KMS-11 (cell line): Measurements from ENCODE around the gene NEDD4L.

Experiments used
- H2AFZ ChIP-seq: fragments of 200-600 bp; sonication (generic); 2 replicates; pipeline ENCODE4 v1.6.1; 2016; ENCODE audit warnings: antibody characterized with exemption, mixed run types, low read depth
- H3K27ac ChIP-seq: fragments of 200-600 bp; sonication (generic); 2 replicates; pipeline ENCODE4 v1.6.1; 2016; ENCODE audit warnings: mild to moderate bottlenecking, mixed run types
- H3K27me3 ChIP-seq: fragments of 200-600 bp; sonication (generic); 2 replicates; pipeline ENCODE4 v1.6.1; 2017; ENCODE audit warnings: mild to moderate bottlenecking, low read depth, mixed run types, moderate library complexity; ENCODE audit not compliant: insufficient read depth
- H3K36me3 ChIP-seq: fragments of 200-600 bp; sonication (generic); 2 replicates; pipeline ENCODE4 v1.6.1; 2017; ENCODE audit warnings: mild to moderate bottlenecking, mixed run types; ENCODE audit not compliant: insufficient read depth
- H3K4me1 ChIP-seq: fragments of 200-600 bp; sonication (generic); 2 replicates; pipeline ENCODE4 v1.6.1; 2016; ENCODE audit warnings: mild to moderate bottlenecking, low read depth, mixed run types; ENCODE audit not compliant: poor library complexity, severe bottlenecking
- H3K4me2 ChIP-seq: fragments of 200-600 bp; sonication (generic); 2 replicates; pipeline ENCODE4 v1.7.0; 2016; ENCODE audit warnings: mild to moderate bottlenecking, mixed run types
- H3K4me3 ChIP-seq: fragments of 200-600 bp; sonication (generic); IDR thresholded peaks from 2 replicates; pipeline ENCODE4 v1.6.1; 2017; ENCODE audit warnings: low read depth, low read length, mixed read lengths; ENCODE audit not compliant: insufficient read depth
- H3K79me2 ChIP-seq: fragments of 200-600 bp; sonication (generic); 2 replicates; pipeline ENCODE4 v1.6.1; 2016; ENCODE audit warnings: low read depth, mixed run types; ENCODE audit not compliant: insufficient read depth
- H3K9ac ChIP-seq: fragments of 200-600 bp; sonication (generic); 2 replicates; pipeline ENCODE4 v1.6.1; 2016; ENCODE audit warnings: mild to moderate bottlenecking, mixed run types
- H4K20me1 ChIP-seq: fragments of 200-600 bp; sonication (generic); 2 replicates; pipeline ENCODE4 v1.6.1; 2016; ENCODE audit warnings: mild to moderate bottlenecking, mixed run types; ENCODE audit not compliant: insufficient read depth
- CTCF ChIP-seq: fragments of 200-600 bp; sonication (generic); conservative IDR thresholded peaks from 2 replicates; pipeline ENCODE4 v1.6.1; 2017; ENCODE audit warnings: low read depth, mild to moderate bottlenecking, antibody characterized with exemption, low read length, moderate library complexity, mixed read lengths

The NEDD4L gene

GRCh38 chr18:58324824-58325480 is 280.9 kb downstream of the NEDD4L start:
- no peak overlapping the region for H3K4me3 ChIP-seq
- TF ChIP-seq CTCF = no peak

DNA sequence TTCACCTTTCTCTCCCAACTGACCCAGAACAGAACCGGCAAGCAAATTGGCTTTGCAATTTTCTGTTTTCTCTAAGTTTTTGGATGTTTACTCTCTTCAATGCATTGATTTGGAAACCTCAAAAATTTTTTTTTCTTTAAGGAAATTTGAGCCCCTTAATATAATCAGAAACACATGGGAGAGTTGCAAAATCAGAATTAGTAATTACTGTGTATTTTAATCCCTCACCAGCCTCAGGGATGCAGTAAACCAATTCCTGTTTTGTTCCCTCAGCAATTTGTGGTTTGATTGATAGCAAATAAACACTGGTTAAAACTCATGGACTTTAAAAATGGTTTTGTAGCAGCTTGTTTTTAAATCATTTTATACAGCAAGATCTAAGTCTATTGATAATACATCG is 281.5 kb downstream of the NEDD4L start:
- H3K9ac ChIP-seq = no peak overlapping the region
- TF ChIP-seq CTCF = no peak
- no peak overlapping the region for H3K4me3 ChIP-seq
- no peak overlapping the region for H3K4me2 ChIP-seq
- H3K4me1 ChIP-seq = peaks cover 4% of the 10 kb centered on the region
- H2AFZ ChIP-seq = no peak overlapping the region
- H3K36me3 ChIP-seq = no peaks in the 10 kb centered on the region
- no peaks in the 10 kb centered on the region for H3K27me3 ChIP-seq
- H4K20me1 ChIP-seq = no peaks in the 10 kb centered on the region
- no peak overlapping the region for H3K27ac ChIP-seq
- H3K79me2 ChIP-seq = no peaks in the 10 kb centered on the region

More at GRCh38 chr18:58324824-58325480, 280.9 kb downstream of the NEDD4L start:
- H4K20me1 ChIP-seq = no peaks in the 10 kb centered on the region
- no peak overlapping the region for H2AFZ ChIP-seq
- H3K27me3 ChIP-seq = no peaks in the 10 kb centered on the region
- no peak overlapping the region for H3K9ac ChIP-seq
- no peaks in the 10 kb centered on the region for H3K36me3 ChIP-seq
- peaks cover 4% of the 10 kb centered on the region for H3K4me1 ChIP-seq
- no peak overlapping the region for H3K4me2 ChIP-seq
- no peak overlapping the region for H3K27ac ChIP-seq
- H3K79me2 ChIP-seq = no peaks in the 10 kb centered on the region

- Histone ChIP-seq H3K4me3 (no peak overlapping the region), H3K27ac (no peak overlapping the region), H2AFZ (no peak overlapping the region), H4K20me1 (no peaks in the 10 kb centered on the region), H3K4me2 (no peak overlapping the region), H3K9ac (no peak overlapping the region), H3K79me2 (no peaks in the 10 kb centered on the region), H3K27me3 (no peaks in the 10 kb centered on the region), H3K4me1 (no peaks in the 10 kb centered on the region), H3K36me3 (no peaks in the 10 kb centered on the region)
- TF ChIP-seq CTCF = no peak
These were observed 290.0 kb downstream of the NEDD4L start for GRCh38 chr18:58334061-58334460.

GRCh38 chr18:58335223-58335622 is 291.2 kb downstream of the NEDD4L start:
- no peaks in the 10 kb centered on the region for H3K79me2 ChIP-seq

More at GRCh38 chr18:58335223-58335622, 291.2 kb downstream of the NEDD4L start:
- H3K36me3 ChIP-seq = no peaks in the 10 kb centered on the region
- H3K4me2 ChIP-seq = no peak overlapping the region
- H2AFZ ChIP-seq = no peak overlapping the region
- no peak for TF ChIP-seq CTCF
- no peak overlapping the region for H3K4me3 ChIP-seq
- H3K27me3 ChIP-seq = no peaks in the 10 kb centered on the region
- no peak overlapping the region for H3K27ac ChIP-seq
- no peak overlapping the region for H3K9ac ChIP-seq
- H3K4me1 ChIP-seq = no peaks in the 10 kb centered on the region
- no peaks in the 10 kb centered on the region for H4K20me1 ChIP-seq
